Measurements from ENCODE around the gene NOX5. TPM values are rescaled to one million over a fixed set of nuclear protein-coding genes. Genes with fewer than 3 reads are reported as not detected.
"Not testable (repeated sequence)": the region's sequence is repeated elsewhere in the genome, so short reads cannot be mapped to it uniquely, and the experiment has no call there.

Gene NOX5
- total RNA-seq, 1 donor from 2014 or later: 0.09 TPM

GRCh38 chr15:68967948-68968347, 46.5 kb upstream of the NOX5 start:
- no peak overlapping the region for H3K4me3 ChIP-seq (ENCODE audit: insufficient read depth, low read depth, low read length)
- FAIRE-seq (no peak), DNase-seq (ENCODE audit: low read depth) (no peak)
- Mint-ChIP-seq H3K4me1 (ENCODE audit: low read depth, unreplicated experiment) (no peaks in the 10 kb centered on the region), H3K36me3 (ENCODE audit: low read depth, unreplicated experiment) (peaks cover 2% of the 10 kb centered on the region), H3K9me3 (ENCODE audit: unreplicated experiment) (peaks cover 12% of the 10 kb centered on the region), H3K27me3 (ENCODE audit: low read depth, unreplicated experiment) (no peaks in the 10 kb centered on the region), H3K4me3 (ENCODE audit: unreplicated experiment) (no peak overlapping the region), H3K27ac (ENCODE audit: unreplicated experiment) (no peak overlapping the region)
- H4K20me1 ChIP-seq (ENCODE audit: insufficient read depth, low read length): no peaks in the 10 kb centered on the region
- no peak for TF ChIP-seq CTCF (IDR thresholded peaks at IDR 0.05; ENCODE audit: insufficient read depth, low read depth, low read length)
- no peak for TF ChIP-seq EZH2 (IDR thresholded peaks at IDR 0.05; ENCODE audit: insufficient read depth, low read length)
- no peaks in the 10 kb centered on the region for H3K36me3 ChIP-seq (ENCODE audit: insufficient read depth, low read length)
- H3K27ac ChIP-seq (ENCODE audit: low read depth, low read length): no peak overlapping the region
- H3K9ac ChIP-seq (ENCODE audit: low read length): no peak overlapping the region
- H3K9me3 ChIP-seq (ENCODE audit: insufficient read depth, low read depth, low read length): no peaks in the 10 kb centered on the region
- H3K4me2 ChIP-seq (ENCODE audit: low read length): no peak overlapping the region
- no peaks in the 10 kb centered on the region for H3K4me1 ChIP-seq (ENCODE audit: insufficient read depth, low read length)
- H3K79me2 ChIP-seq (ENCODE audit: insufficient read depth, low read length): no peaks in the 10 kb centered on the region
- peaks cover 7% of the 10 kb centered on the region for H3K27me3 ChIP-seq (ENCODE audit: insufficient read depth, low read length)
- H2AFZ ChIP-seq (ENCODE audit: low read depth, low read length): no peak overlapping the region

- peaks cover 4% of the 10 kb centered on the region for H3K27me3 ChIP-seq (ENCODE audit: insufficient read depth, low read length)
- H3K9me3 Mint-ChIP-seq (ENCODE audit: unreplicated experiment): peaks cover 8% of the 10 kb centered on the region
- no peak overlapping the region for H3K27ac Mint-ChIP-seq (ENCODE audit: unreplicated experiment)
- H3K4me1 Mint-ChIP-seq (ENCODE audit: low read depth, unreplicated experiment): no peaks in the 10 kb centered on the region
- H3K4me1 ChIP-seq (ENCODE audit: insufficient read depth, low read length): no peaks in the 10 kb centered on the region
- no peak overlapping the region for H3K27ac ChIP-seq (ENCODE audit: low read depth, low read length)
- no peaks in the 10 kb centered on the region for H3K36me3 ChIP-seq (ENCODE audit: insufficient read depth, low read length)
- TF ChIP-seq EZH2 (IDR thresholded peaks at IDR 0.05; ENCODE audit: insufficient read depth, low read length) (no peak), CTCF (IDR thresholded peaks at IDR 0.05; ENCODE audit: insufficient read depth, low read depth, low read length) (no peak)
- no peaks in the 10 kb centered on the region for H3K27me3 Mint-ChIP-seq (ENCODE audit: low read depth, unreplicated experiment)
- no peaks in the 10 kb centered on the region for H3K79me2 ChIP-seq (ENCODE audit: insufficient read depth, low read length)
- H3K4me2 ChIP-seq (ENCODE audit: low read length): no peak overlapping the region
- H3K4me3 ChIP-seq (ENCODE audit: insufficient read depth, low read depth, low read length): no peak overlapping the region
- DNase-seq (ENCODE audit: low read depth) (no peak), FAIRE-seq (no peak)
- no peak overlapping the region for H2AFZ ChIP-seq (ENCODE audit: low read depth, low read length)
- no peaks in the 10 kb centered on the region for H3K9me3 ChIP-seq (ENCODE audit: insufficient read depth, low read depth, low read length)
- no peak overlapping the region for H3K9ac ChIP-seq (ENCODE audit: low read length)
- H3K36me3 Mint-ChIP-seq (ENCODE audit: low read depth, unreplicated experiment): no peaks in the 10 kb centered on the region
- H4K20me1 ChIP-seq (ENCODE audit: insufficient read depth, low read length): no peaks in the 10 kb centered on the region
- no peak overlapping the region for H3K4me3 Mint-ChIP-seq (ENCODE audit: unreplicated experiment)
These were observed 45.2 kb upstream of the NOX5 start for GRCh38 chr15:68969298-68969697.

- Histone ChIP-seq H3K9me3 (ENCODE audit: insufficient read depth, low read depth, low read length) (no peaks in the 10 kb centered on the region), H3K4me1 (ENCODE audit: insufficient read depth, low read length) (no peaks in the 10 kb centered on the region), H3K27ac (ENCODE audit: low read depth, low read length) (no peak overlapping the region), H3K4me2 (ENCODE audit: low read length) (no peak overlapping the region), H3K36me3 (ENCODE audit: insufficient read depth, low read length) (no peaks in the 10 kb centered on the region), H3K9ac (ENCODE audit: low read length) (no peak overlapping the region), H3K79me2 (ENCODE audit: insufficient read depth, low read length) (no peaks in the 10 kb centered on the region), H2AFZ (ENCODE audit: low read depth, low read length) (no peak overlapping the region), H4K20me1 (ENCODE audit: insufficient read depth, low read length) (no peaks in the 10 kb centered on the region), H3K27me3 (ENCODE audit: insufficient read depth, low read length) (no peaks in the 10 kb centered on the region), H3K4me3 (ENCODE audit: insufficient read depth, low read depth, low read length) (no peak overlapping the region)
- no peak for FAIRE-seq
- Mint-ChIP-seq H3K9me3 (ENCODE audit: unreplicated experiment) (peaks cover 13% of the 10 kb centered on the region), H3K4me3 (ENCODE audit: unreplicated experiment) (no peak overlapping the region), H3K27ac (ENCODE audit: unreplicated experiment) (no peak overlapping the region), H3K36me3 (ENCODE audit: low read depth, unreplicated experiment) (no peaks in the 10 kb centered on the region), H3K4me1 (ENCODE audit: low read depth, unreplicated experiment) (no peaks in the 10 kb centered on the region), H3K27me3 (ENCODE audit: low read depth, unreplicated experiment) (no peaks in the 10 kb centered on the region)
- no peak for TF ChIP-seq EZH2 (IDR thresholded peaks at IDR 0.05; ENCODE audit: insufficient read depth, low read length)
- TF ChIP-seq CTCF (IDR thresholded peaks at IDR 0.05; ENCODE audit: insufficient read depth, low read depth, low read length): no peak
- DNase-seq (ENCODE audit: low read depth): no peak
These were observed 42.1 kb upstream of the NOX5 start for GRCh38 chr15:68972201-68973065.

- H3K79me2 ChIP-seq (ENCODE audit: insufficient read depth, low read length); H3K27ac Mint-ChIP-seq (ENCODE audit: unreplicated experiment); H3K27ac ChIP-seq (ENCODE audit: low read depth, low read length); H3K9ac ChIP-seq (ENCODE audit: low read length); H3K36me3 ChIP-seq (ENCODE audit: insufficient read depth, low read length); H3K4me2 ChIP-seq (ENCODE audit: low read length); H3K9me3 ChIP-seq (ENCODE audit: insufficient read depth, low read depth, low read length); H3K4me1 ChIP-seq (ENCODE audit: insufficient read depth, low read length); DNase-seq (ENCODE audit: low read depth); H3K4me3 ChIP-seq (ENCODE audit: insufficient read depth, low read depth, low read length); FAIRE-seq; H3K36me3 Mint-ChIP-seq (ENCODE audit: low read depth, unreplicated experiment); H3K27me3 ChIP-seq (ENCODE audit: insufficient read depth, low read length); H4K20me1 ChIP-seq (ENCODE audit: insufficient read depth, low read length); H3K4me3 Mint-ChIP-seq (ENCODE audit: unreplicated experiment); H3K4me1 Mint-ChIP-seq (ENCODE audit: low read depth, unreplicated experiment); H2AFZ ChIP-seq (ENCODE audit: low read depth, low read length): not testable (repeated sequence)
- Mint-ChIP-seq H3K9me3 (ENCODE audit: unreplicated experiment) (peaks cover 17% of the 10 kb centered on the region), H3K27me3 (ENCODE audit: low read depth, unreplicated experiment) (peaks cover 10% of the 10 kb centered on the region)
These were observed 38.8 kb upstream of the NOX5 start for GRCh38 chr15:68975651-68976160.
